ENCODE data around the gene USP22.

The USP22 gene

GRCh38 chr17:20960871-20961270 is 81.9 kb downstream of the USP22 start:
- DNase-seq (ENCODE audit: low read depth in 3 of 3, low spot score in 1 of 3) = no peak

DNA sequence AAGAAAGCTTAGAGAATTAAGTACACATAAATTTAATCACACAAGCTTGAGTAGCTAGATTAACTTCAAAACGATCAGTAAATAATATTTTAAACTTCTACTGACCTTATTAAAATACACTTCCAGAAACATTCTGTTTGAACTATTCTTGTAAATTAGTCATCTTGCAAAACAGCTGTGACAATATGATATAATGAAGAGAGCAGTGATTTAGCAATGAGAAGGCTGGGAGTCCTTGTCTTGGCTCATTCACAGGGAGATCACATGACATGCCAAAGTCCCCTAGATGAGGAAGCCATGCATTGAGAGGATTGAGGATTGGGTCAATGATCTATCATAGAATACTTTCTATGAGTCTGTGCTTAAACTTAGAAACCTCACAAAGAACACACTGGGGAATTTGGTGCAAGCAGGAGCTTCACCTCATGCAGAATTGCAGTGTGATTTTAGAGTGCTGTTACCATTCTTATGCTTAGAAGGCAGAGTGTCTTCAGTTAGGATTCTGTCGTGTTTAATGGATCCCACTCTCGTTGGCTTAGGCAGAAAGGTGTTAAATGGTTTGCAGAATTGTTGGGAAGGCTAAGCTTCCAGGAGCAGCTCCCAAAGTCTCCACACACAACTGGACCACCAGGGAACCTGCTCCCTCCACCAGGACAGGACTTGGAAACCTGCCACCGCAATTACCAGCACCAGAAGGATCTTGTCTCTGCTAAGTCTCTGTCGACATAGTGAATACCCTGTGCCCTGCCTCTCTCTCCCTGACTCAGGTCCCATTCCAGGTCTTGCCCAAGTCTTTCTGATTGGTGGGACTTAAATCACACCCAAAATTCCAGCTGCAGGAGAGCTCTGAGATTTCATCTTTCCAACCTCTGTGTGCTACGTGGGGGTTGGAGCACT is 87.1 kb downstream of the USP22 start:
- no peak for DNase-seq (ENCODE audit: low read depth in 3 of 3, low spot score in 1 of 3)

GRCh38 chr17:20954794-20955193 is 88.0 kb downstream of the USP22 start:
- no peak for DNase-seq (ENCODE audit: low read depth in 3 of 3, low spot score in 1 of 3)

DNA sequence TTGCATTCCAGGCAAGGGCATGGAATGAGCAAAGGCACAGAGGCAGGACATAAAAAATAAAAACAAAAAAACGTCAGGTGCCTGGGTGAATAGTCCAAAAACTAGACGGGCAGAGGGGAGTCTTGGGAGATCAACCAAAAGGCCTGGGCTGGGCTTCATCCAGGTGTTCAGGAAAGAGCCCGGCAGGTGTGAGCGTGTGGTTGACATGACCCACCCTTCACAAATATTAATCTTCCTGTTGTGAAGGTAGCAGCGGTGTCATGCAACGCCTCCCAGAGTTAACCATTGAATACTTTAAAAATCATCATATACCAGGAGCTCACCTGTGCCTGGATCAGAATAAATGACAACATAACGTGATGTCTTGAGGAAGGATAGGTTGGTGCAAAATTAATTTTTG is 90.6 kb downstream of the USP22 start:
- no peak for DNase-seq (ENCODE audit: low read depth in 3 of 3, low spot score in 1 of 3)
